A204.1 (cell line): ENCODE measurements around the gene CREG2.

Source experiments
- FAIRE-seq: peaks from 2 replicates; lab custom pipeline; 2012; peaks lifted over from hg19 to GRCh38; lab: Jason Lieb, UNC

CREG2 gene

DNA sequence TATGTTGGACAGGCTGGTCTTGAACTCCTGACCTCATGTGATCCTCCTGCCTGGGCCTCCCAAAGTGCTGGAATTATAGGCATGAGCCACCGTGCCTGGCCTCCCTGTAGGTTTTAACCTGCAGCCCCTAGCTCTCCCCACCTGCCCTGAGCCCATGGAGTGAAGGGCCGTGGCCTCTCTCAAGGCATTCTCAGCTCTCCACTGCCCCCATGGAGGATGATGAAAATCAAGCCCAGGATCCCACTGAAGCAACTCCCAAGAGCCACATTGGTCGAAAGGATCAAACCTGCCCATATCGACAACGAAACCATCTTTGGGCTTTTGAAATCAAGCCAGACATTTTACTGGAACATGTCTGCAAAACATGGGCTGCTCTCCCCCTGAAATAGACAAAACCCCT is 22.4 kb upstream of the CREG2 start:
- FAIRE-seq: no peak

DNA sequence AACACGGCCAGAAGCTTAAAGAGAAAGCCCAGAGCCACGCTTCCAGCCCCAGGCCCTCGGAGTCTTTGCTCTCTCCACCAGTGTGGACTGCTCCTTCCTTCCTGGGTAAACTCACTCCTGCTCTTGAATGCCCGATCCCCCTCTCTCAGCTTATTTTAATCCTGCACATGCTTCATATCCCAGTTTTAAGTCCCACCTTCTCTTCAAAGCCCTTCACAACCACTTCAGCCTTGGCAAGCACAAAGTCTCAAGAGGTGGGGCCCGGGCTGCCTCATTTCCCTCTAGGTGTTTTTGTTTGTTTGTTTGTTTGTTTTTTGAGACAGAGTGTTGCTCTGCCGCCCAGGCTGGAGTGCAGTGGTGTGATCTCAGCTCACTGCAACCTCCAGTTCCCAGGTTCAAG is 21.6 kb upstream of the CREG2 start:
- no peak for FAIRE-seq

DNA sequence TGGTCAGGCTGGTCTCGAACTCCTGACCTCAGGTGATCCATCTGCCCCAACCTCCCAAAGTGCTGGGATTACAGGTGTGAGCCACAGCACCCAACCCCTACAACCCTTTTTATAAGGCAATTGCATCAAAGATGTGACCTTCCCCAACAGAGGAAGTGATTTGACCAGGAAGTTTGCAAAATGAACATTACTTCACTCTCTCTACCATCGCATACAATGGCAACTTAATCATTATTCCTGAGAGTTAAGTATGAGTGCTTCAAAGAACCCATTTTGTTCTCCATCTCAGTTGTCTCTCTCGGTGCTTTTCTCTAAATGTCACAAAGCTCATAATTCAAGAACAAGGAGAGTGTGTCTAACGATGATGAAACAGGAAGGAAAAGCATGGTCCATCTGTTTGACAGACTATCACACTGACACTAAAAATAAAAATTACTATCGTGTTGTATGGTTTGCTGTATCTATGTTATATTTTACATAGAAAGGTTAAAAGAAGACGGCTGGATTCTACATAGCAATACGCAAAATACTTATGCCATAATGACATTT is 18.1 kb upstream of the CREG2 start:
- no peak for FAIRE-seq

DNA sequence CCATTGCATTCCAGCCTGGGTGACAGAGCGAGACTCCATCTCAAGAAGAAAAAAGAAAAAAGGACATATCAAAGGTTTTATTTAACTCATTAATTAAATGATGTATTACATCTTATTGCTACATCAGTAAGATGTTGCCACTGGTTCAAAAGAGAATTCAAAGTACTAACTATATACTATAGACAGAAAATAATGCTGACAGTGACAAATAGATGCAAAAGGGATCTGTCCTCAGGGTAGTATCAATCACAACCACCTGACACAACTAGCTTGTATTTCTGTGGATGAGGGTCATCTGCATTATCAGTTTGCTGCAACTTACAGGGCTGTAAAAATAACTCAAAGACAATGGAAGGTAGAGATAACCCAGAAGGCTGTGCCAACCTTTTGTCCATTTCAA is 16.4 kb upstream of the CREG2 start:
- FAIRE-seq: no peak

DNA sequence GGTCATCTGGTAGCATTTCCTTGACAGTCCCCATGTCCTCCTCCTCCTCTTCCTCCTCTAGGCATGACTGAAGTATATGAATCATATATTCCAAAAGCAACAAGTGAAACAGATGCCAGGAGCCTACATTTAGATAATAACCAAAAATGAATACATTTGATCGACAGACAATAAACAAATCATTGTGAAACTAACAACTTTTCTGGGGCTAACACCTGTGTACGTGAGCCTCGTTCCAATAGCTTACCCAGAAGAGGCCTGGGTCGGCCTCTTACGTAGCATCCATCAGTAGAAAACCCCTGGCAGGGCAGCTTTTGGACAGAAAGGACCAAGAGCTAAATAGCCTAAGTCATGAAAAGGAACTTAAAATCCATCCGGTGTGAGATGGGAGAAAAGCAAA is 15.3 kb upstream of the CREG2 start:
- no peak for FAIRE-seq

DNA sequence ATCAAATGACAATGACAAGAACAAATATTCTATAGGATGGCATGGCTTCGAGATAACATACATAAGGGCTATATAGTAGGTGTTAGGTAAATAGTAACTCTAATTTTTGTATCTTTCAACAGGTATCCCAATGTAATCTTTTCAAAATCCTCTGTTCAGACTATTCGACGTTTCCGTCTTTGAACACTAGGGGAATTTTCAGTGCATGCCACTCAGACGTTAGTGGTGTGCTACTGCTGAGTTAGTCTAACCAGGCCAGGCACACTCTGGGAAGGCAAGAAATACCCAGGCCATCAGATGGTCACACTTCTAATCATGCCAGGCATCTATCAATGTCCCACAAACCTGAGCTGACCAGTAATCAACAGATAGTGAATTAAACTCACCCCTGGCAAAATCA is 14.6 kb upstream of the CREG2 start:
- no peak for FAIRE-seq

DNA sequence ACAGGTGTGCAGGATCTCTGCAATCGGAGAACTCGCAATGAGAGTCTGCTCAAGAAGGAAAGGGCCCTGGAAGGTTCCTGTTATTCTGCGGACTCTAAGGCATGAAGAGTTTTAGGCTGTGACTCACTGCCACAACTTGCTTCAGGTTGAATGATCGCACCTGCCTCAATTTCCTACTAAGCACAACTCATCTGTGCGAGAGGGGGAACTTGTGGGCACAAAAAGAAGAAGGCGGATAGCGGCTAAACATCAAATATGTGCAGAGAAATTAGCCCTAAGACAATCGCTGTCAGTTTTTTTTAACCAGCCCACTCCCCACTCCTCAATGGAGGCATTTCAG is 14.0 kb upstream of the CREG2 start:
- no peak for FAIRE-seq

DNA sequence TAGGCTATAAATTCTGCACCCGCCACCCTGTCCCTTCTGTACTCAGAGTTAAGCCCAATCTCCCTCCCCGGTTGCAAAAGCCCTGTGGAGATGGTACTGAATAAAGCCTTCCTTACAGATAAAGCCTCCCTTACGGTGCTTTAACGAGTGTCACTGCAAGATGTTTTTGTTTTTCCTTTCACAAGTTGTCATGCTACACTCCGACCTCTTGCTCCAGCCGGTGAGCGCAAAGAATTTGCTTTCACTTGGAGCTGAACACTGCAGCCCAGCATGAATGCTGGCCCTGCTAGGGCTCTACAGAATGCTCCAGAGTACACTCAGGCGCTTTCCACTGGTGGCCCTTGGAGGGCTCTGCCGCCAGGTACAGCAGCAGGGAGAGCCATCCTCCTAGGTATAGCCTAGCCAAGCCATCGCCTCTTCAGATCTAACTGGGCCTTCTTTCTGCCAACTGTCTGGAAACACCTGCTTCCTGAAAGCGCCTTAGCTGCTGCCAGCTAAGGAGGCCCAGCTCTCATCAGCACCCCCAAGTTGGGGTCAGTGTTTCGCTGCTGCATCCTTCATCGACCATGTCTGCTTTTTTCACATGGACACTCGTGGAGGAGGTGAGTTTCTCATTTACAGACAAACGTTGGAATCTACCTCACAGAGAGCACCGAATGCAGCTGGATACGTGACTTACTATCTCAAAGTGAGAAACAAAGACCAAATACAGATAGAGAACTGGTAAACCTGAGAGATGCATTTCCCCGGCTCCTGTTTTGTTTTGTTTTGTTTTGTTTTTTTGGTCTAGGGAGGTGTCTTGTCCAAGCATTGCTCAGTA is 13.4 kb upstream of the CREG2 start:
- no peak for FAIRE-seq

DNA sequence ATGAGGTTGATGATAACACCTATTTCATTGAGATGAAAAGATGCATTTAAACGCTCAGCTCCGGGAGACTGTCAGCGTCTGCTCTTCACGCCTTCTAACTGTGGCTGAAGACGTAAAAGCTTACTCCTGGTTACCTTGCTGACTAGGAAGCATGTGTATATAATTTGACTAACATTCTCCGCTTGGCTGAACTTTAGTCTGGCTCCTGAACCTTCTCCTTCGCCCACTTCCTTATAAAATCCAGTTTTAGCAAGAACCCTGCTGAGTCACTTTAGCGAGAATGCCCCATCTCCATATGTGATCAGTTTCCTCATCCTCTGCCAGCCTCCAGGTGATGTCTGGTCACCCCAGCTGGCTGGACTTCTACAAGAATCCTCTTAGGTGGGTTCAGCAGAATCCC is 12.7 kb upstream of the CREG2 start:
- FAIRE-seq: no peak

DNA sequence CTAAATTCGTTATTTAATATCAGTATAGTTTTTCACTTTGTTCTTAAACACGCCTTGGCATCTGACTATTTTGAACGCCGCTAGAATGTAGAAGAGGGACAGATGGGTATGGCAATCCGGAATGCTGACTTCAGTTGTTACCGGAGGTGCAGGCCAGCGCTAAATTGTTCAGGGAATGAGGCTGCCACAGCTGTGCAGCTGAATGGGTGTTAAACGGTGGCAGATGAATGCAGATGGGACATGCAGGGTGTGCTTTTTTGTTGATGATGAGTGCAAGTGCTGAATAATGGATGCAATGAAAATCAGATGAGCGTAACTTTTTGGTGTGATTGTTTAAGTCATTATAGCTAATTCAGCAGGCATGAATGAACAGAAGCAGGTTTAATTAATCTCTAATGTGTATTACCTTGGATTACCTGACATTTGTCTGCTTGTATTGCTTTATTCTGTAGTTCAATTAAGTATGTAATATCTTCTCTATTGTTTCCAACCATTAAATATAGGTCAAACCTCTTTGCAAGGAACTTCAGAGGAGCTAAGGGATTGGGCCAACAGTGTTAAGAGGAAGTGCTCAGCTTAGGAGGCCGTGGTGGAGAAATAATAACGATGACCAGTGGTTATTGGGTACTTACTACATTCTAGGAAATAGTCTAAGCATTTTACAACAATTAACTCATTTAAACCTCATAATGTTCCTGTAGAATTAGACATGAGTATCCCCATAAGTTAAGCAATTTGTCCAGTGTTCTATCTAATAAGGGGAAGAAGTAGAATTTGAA is 11.9 kb upstream of the CREG2 start:
- no peak for FAIRE-seq

DNA sequence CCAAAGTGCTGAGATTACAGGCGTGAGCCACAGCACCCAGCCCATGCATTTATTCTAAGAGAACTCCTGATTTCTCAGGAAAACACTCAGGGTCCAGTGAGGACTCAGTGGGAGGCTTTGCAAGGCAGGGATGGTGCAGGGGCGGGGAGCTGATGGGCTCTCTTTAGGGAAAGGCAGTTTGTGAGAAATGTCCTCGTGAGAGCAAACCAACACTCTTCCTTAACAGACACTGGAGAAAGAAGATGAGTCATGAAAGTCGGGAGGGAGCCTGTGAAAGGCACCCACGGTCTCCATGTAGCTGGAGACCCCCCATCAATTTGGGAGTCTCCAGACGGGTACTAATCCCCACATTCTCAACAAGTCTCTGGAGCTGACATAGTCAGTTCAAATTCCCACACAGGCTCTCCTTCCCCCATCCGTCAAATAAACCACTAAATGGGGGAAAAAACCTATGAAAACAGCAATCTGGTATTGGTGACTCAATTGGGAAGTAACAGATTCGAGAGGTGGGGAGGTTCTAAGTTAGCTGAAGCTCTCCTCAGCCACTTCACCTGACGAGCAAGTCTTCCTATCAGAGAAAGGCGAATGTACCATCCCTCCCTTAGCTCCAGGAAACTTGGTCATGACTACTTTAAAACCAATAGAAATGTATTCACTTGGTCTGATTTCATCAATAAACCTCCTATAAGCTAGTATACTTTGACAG is 11.0 kb upstream of the CREG2 start:
- FAIRE-seq: no peak

DNA sequence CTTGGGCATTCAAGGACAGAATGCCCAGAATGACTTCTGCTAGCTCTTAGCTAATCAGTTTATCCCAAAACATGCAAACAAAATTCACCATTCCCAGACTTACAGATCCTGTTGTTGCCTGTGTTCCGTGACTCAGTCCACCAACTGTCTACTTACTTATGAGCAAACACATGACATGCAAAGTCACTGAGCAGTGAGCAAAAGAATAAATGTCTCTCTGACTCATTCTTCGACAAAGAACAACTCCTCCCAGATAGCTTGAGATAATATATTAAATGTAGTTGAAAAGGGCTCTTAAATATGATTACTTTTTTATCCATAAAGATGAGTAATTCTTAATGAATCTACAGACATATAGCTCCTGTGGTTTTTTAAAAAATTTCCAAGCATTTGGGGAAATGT is 9.0 kb upstream of the CREG2 start:
- FAIRE-seq: no peak

DNA sequence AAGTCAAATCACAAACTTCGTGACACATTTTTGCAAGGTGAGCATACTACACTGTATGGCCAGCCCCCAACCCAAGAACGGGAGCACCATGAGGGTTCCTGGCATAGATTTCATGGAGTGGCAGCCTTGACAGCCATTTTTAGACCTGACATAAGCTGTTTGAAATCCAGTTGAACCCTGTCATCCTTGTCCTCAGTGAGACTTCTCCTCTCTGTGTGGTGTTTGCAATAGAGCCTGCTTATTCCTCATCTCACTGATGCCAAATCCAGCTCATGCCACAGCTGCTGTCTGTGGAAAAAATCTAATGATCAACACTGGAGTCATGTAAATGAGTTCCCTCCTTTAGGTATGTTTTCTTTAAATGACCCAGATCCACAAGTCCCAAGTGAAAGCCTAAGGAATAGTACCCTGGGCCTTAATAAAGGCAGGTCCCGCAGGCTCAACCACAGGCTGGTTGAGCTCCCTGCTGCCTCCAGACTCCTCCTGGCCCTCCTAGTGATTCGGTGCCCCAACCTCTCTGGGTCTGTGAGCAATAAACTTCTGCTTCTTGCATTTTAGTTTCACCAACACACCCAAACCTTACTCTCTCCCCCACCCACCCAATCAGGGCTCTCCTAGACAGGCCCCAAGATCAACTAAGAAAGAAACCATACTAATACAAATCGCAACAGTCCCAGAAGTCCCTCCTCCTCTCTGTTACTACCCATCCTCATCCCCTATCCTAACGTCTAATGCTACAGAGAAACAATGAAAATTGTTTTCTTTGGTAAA is 8.4 kb upstream of the CREG2 start:
- no peak for FAIRE-seq

DNA sequence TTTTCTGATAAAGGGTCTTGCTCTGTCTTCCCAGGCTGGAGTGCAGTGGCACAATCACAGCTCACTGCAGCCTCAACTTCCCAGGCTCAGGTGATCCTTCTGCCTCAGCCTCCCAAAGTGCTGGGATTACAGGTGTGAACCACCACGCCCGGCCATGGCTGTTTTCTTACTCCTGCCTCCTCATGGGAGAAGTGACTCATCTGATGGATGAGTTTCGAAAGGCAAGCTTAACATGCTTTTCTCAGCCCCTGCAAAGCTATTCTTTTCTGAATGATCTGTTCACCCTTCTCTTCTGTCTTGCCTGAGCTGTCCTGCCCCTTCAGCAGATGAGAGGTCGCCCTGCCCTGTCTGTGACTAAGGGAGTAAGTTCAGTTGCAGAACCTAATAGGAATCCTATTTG is 929 bp upstream of the CREG2 start:
- FAIRE-seq: no peak

DNA sequence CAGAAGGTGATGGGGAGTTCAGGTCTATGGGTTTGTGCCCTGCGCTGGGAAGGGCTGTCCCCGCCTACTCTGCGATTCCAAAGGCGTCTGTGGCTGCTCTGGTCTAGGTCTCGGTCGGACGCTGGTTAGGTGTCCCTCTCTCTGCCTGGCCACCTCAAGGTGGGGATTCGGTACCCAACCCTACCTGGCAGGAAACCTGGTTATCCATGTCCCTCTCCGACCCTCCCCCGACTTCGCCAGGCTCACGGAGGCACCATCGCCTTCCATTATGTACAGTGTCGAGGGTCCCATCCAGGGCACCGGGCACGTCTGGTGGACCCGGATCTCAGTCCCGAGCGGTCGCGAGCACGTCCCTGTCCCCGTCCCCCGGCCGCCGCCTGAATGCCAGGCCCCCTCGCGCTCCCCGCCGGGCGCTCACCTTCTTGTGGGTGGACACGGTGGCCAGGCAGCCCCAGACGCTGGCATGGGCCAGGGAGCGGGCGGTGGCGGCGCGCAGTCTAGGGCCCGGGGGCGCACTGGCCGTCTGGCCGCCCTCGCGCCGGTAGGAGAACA is 628 bp downstream of the CREG2 start:
- no peak for FAIRE-seq

DNA sequence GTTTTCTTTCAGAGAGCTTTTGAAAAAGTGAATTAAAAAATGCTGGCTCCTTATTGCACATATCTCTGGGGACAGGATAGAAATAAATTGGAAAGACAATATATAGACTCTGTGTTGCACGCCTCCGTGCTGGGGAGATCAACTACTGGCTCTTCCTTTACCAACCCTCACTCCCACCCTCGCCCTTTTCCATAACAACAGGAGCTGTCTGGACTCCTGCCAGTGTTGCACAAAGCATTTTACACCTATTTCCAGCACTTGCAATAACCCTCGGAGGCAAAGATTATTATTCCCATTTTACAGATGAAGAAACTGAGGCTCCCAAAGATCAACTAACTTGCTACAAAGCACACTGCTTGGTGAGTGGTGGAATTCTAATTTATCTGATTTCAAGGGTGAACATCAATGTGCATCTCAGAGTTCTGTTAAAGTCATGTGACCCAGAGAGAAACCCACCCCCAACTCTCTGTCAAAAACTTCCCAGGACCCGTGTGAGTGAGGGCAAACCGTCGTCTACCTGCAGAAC is 4.2 kb downstream of the CREG2 start:
- FAIRE-seq: no peak

DNA sequence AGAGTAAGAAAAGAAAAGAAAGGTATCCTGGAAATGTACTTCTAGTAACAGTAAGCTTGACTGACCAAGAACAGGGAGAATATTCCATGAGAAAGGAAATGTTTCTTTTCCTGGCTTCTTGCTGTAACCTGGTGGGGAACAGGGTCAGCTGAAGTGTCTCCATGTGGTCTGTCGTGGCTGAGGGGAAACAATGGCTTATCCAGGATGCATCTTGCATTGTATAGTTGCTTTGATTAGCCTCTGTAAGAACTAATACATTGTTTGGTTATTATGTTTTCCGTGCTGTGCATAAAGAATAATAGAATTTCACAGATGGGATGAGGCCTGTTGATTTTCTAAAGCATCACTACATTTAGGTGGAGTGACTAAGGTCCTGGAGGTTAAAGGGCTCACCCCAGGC is 4.9 kb downstream of the CREG2 start:
- no peak for FAIRE-seq

DNA sequence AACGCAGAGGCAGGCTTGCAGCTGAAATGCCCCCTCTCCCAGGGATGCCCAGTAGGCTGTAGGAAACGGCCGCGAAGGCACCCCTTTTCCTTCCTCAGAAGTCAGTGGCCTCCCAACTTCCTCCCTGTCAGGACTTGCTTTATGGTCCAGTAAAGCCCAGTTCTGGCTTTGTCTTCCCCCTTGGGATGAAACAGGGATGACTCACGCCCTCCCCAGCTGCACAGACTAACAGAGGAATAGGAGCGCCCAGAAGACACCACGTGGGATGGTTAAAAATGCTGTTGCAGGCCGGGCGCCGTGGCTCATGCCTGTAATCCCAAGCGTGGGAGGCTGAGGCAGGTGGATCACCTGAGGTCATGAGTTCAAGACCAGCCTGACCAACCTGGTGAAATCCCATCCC is 6.9 kb downstream of the CREG2 start:
- no peak for FAIRE-seq

DNA sequence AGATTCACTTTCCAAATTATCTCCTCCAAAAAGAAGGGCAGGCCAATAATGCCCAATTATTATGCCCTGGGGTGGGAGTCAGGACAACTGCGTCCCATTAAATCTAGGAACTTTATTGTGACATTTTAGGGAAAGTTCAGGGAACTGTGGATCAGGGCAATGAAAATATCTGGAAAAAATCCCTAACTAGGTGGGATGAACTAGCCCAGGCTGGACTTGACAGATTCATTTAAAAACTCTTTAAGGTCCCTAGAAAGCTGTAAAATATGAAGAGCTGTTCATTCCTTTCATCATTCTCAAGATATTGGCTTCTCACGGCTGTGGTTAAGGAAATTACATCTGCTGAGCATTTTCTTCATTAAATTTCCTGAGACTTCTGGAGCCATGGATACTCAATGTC is 8.2 kb downstream of the CREG2 start:
- FAIRE-seq: no peak

DNA sequence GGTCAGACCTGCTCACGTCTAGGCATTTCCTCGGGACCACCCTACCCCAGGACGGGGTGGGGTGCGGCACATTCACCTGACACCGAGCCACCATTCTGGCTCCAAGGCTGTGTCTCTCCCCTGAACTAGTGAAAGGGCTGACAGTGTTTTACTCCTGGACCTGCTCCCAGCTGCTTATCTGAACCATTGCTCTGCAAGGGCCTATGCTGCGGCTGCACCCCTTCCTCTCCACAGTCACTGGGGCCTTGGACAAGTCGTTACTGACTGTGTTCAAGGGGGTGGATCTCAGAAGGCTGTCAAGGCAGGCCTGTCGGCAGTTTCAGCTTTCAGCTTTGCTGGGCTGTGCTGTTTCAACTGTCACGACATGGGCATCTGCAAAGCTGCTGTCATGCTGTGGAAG is 11.7 kb downstream of the CREG2 start:
- no peak for FAIRE-seq

DNA sequence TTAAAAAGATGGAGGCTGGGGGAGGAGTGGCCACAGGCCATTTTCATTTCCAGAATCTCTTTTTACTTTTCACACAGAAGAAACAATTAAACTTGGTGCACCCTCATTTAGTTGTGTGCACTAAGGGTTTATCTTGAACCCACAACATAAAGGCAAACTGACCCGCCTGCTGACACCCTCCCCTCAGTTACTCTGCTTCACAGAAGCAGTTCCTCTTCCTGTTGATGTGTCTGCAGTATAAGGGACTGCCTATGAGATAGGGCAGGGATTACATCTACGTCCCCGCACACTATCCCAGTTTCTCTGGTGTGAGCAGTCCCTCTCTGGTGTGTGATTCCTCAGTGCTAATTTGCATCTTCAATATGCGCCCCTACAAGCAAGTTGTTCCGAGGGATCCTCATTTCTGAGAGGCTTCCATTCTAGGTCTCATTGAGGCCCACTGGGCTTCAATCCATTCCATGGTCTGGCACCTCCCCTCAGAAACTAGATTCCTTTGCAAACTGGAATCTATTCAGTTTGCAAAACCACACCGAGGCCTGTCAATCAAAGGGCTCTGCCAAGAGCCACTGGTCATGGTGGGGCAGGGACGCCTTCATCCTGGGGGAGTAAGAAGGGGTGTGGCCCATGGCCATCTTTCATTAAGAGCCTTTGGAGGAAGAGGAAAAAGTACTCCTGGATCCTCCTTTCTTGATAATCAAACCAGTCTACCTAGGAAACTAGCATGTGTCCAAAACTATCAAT is 12.3 kb downstream of the CREG2 start:
- FAIRE-seq: no peak
